Measurements from ENCODE around the gene FAM153A. TPM values are rescaled to one million over a fixed set of nuclear protein-coding genes. Genes with fewer than 3 reads are reported as not detected.
"Not testable (repeated sequence)": the region's sequence is repeated elsewhere in the genome, so short reads cannot be mapped to it uniquely, and the experiment has no call there.

Gene FAM153A
- total and polyA plus RNA-seq, 2 of the 13 experiments (the other 11 are each of a cell fraction or from before 2014, with no cell fraction given): not detected

DNA sequence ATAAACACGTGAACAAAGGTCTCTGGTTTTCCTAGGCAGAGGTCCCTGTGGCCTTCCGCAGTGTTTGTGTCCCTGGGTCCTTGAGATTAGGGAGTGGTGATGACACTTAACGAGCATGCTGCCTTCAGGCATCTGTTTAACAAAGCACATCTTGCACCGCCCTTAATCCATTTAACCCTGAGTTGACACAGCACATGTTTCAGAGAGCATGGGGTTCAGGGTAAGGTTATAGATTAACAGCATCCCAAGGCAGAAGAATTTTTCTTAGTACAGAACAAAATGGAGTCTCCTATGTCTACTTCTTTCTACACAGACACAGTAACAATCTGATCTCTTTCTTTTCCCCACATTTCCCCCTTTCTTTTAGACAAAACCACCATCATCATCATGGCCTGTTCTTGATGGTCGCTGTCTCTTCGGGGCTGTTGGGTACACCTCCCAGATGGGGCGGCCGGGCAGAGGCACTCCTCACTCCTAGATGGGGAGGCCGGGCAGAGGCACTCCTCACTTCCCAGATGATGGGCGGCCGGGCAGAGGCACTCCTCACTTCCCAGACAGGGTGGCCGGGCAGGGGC lies 87.3 kb downstream of the FAM153A start:
- H4K20me1 ChIP-seq (ENCODE audit: insufficient read depth, low read length); in situ Hi-C loops (cut with HindIII; ENCODE audit: extremely low pct_ligation_motif_present, low pct_unique_long_range_greater_than_20kb); FAIRE-seq; H3K36me3 ChIP-seq (replicated peaks in 1 of 2; ENCODE audit: control insufficient read depth in 1 of 2, insufficient read depth in 2 of 2, low read length in 2 of 2); CTCF ChIA-PET (ENCODE audit: low intra/inter-chr PET ratio, low total read pairs); H3K9ac ChIP-seq (ENCODE audit: insufficient read depth, low read depth, low read length); H3K4me2 ChIP-seq (ENCODE audit: low read depth, low read length); POLR2A ChIA-PET; H3K27ac ChIP-seq (ENCODE audit: extremely low read length, insufficient read depth, low read length); H3K79me2 ChIP-seq (ENCODE audit: insufficient read depth, low read length); BruUV-seq (replicated peaks); ATAC-seq; H3K9me3 ChIP-seq (ENCODE audit: low read length); DNase-seq (ENCODE audit: low spot score); intact Hi-C loops (cut with micrococcal nuclease; ENCODE audit: unreplicated experiment); H3K27me3 ChIP-seq (ENCODE audit: control insufficient read depth in 1 of 2, insufficient read depth in 2 of 2, low read length in 2 of 2); H2AFZ ChIP-seq (ENCODE audit: low read length); H3K4me3 ChIP-seq (replicated peaks in 1 of 3; ENCODE audit: insufficient read depth in 1 of 3, low read depth in 2 of 3, low read length in 3 of 3); TF ChIP-seq FOXP1, NR2F6, SOX13 (IDR thresholded peaks at IDR 0.05): not testable (repeated sequence)
- WGBS (ENCODE audit: low lambda C conversion rate): 65% methylated on average over 5 of the region's 12 CpGs
- H3K4me1 ChIP-seq (ENCODE audit: insufficient read depth, low read length): peaks cover 15% of the 10 kb centered on the region
- TF ChIP-seq ZNF652 (CRISPR knock-in tag; IDR thresholded peaks at IDR 0.05; ENCODE audit: borderline replicate concordance, low read depth) (peak; percentile 87), RARA (CRISPR knock-in tag; IDR thresholded peaks at IDR 0.05) (peak; percentile 75), MIXL1 (CRISPR knock-in tag; IDR thresholded peaks at IDR 0.05) (0 out of 2 replicates have a peak, but pooled peaks have one; percentile 47), SAP130 (CRISPR knock-in tag; IDR thresholded peaks at IDR 0.05; ENCODE audit: low read depth) (peak; percentile 30; the same call in 1 of the 2 replicates), SOX5 (CRISPR knock-in tag; IDR thresholded peaks at IDR 0.05; ENCODE audit: borderline replicate concordance) (peak; percentile 71), FOXP1 (CRISPR knock-in tag; IDR thresholded peaks at IDR 0.05) (peak; percentile 41), SP5 (CRISPR knock-in tag; IDR thresholded peaks at IDR 0.05; ENCODE audit: borderline replicate concordance, low read depth) (peak; percentile 68), GATAD2A (CRISPR knock-in tag; IDR thresholded peaks at IDR 0.05) (peak; percentile 63), NR2F6 (CRISPR knock-in tag; IDR thresholded peaks at IDR 0.05) (0 out of 2 replicates have a peak, but pooled peaks have one; percentile 36), BCL6 (CRISPR knock-in tag; IDR thresholded peaks at IDR 0.05) (peak; percentile 49; the same call in 1 of the 2 replicates), SOX13 (CRISPR knock-in tag; conservative IDR thresholded peaks at IDR 0.05 in 1 of 2, IDR thresholded peaks at IDR 0.05 in 1 of 2) (peak in 1 of 2 experiments; percentile 62; a peak in 2 of 4 replicates), FOXA3 (CRISPR knock-in tag; IDR thresholded peaks at IDR 0.05) (peak; percentile 39; the same call in 1 of the 2 replicates)
- TF ChIP-seq, protein P1, sequence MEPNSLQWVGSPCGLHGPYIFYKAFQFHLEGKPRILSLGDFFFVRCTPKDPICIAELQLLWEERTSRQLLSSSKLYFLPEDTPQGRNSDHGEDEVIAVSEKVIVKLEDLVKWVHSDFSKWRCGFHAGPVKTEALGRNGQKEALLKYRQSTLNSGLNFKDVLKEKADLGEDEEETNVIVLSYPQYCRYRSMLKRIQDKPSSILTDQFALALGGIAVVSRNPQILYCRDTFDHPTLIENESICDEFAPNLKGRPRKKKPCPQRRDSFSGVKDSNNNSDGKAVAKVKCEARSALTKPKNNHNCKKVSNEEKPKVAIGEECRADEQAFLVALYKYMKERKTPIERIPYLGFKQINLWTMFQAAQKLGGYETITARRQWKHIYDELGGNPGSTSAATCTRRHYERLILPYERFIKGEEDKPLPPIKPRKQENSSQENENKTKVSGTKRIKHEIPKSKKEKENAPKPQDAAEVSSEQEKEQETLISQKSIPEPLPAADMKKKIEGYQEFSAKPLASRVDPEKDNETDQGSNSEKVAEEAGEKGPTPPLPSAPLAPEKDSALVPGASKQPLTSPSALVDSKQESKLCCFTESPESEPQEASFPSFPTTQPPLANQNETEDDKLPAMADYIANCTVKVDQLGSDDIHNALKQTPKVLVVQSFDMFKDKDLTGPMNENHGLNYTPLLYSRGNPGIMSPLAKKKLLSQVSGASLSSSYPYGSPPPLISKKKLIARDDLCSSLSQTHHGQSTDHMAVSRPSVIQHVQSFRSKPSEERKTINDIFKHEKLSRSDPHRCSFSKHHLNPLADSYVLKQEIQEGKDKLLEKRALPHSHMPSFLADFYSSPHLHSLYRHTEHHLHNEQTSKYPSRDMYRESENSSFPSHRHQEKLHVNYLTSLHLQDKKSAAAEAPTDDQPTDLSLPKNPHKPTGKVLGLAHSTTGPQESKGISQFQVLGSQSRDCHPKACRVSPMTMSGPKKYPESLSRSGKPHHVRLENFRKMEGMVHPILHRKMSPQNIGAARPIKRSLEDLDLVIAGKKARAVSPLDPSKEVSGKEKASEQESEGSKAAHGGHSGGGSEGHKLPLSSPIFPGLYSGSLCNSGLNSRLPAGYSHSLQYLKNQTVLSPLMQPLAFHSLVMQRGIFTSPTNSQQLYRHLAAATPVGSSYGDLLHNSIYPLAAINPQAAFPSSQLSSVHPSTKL (CRISPR knock-in tag; IDR thresholded peaks at IDR 0.05): peak; percentile 71
- TF ChIP-seq, protein P2, sequence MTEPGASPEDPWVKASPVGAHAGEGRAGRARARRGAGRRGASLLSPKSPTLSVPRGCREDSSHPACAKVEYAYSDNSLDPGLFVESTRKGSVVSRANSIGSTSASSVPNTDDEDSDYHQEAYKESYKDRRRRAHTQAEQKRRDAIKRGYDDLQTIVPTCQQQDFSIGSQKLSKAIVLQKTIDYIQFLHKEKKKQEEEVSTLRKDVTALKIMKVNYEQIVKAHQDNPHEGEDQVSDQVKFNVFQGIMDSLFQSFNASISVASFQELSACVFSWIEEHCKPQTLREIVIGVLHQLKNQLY (CRISPR knock-in tag; IDR thresholded peaks at IDR 0.05): peak; percentile 23; the same call in 1 of the 2 replicates

GRCh38 chr5:177694518-177694835 lies 88.2 kb downstream of the FAM153A start:
- H3K79me2 ChIP-seq (ENCODE audit: insufficient read depth, low read length); H3K36me3 ChIP-seq (replicated peaks in 1 of 2; ENCODE audit: control insufficient read depth in 1 of 2, insufficient read depth in 2 of 2, low read length in 2 of 2); POLR2A ChIA-PET; CTCF ChIA-PET (ENCODE audit: low intra/inter-chr PET ratio, low total read pairs); H3K4me3 ChIP-seq (replicated peaks in 1 of 3; ENCODE audit: insufficient read depth in 1 of 3, low read depth in 2 of 3, low read length in 3 of 3); FAIRE-seq; in situ Hi-C loops (cut with HindIII; ENCODE audit: extremely low pct_ligation_motif_present, low pct_unique_long_range_greater_than_20kb); intact Hi-C loops (cut with micrococcal nuclease; ENCODE audit: unreplicated experiment); H3K9ac ChIP-seq (ENCODE audit: insufficient read depth, low read depth, low read length); H3K27ac ChIP-seq (ENCODE audit: extremely low read length, insufficient read depth, low read length); H2AFZ ChIP-seq (ENCODE audit: low read length); DNase-seq (ENCODE audit: low spot score); BruUV-seq (replicated peaks); H3K9me3 ChIP-seq (ENCODE audit: low read length); H4K20me1 ChIP-seq (ENCODE audit: insufficient read depth, low read length); H3K27me3 ChIP-seq (ENCODE audit: control insufficient read depth in 1 of 2, insufficient read depth in 2 of 2, low read length in 2 of 2): not testable (repeated sequence)
- peaks cover 15% of the 10 kb centered on the region for H3K4me1 ChIP-seq (ENCODE audit: insufficient read depth, low read length)
- ATAC-seq: peak; percentile 33
- 0 out of 2 replicates have a peak overlapping the region, but pooled peaks have one; percentile 23 for H3K4me2 ChIP-seq (ENCODE audit: low read depth, low read length)
- no CpG with 5 or more reads among the region's 2 CpGs for WGBS (ENCODE audit: low lambda C conversion rate)

All from HepG2 (cell line).